HG03565 (cell line): Measurements from ENCODE around the gene PTPRD.

ENCODE experiments used
- ATAC-seq: cut with Tn5 transposase; IDR thresholded peaks from one replicate; pipeline ENCODE4 v1.9.1; 2021; ENCODE audit warnings: mild to moderate bottlenecking, moderate library complexity; ENCODE audit not compliant: unreplicated experiment

Gene PTPRD

GRCh38 chr9:8857068-8857925 lies 1755.5 kb downstream of the PTPRD start:
- no peak for ATAC-seq

- no peak for ATAC-seq
Observed at GRCh38 chr9:8856396-8857067, 1756.3 kb downstream of the PTPRD start.

- no peak for ATAC-seq
Observed at GRCh38 chr9:8855046-8855445, 1757.8 kb downstream of the PTPRD start.

- no peak for ATAC-seq
Observed at GRCh38 chr9:8852301-8852864, 1760.4 kb downstream of the PTPRD start.

GRCh38 chr9:8850914-8851313 lies 1761.9 kb downstream of the PTPRD start:
- no peak for ATAC-seq

- ATAC-seq, result no peak
Observed at GRCh38 chr9:8845808-8846207, 1767.0 kb downstream of the PTPRD start.

GRCh38 chr9:8845376-8845775 lies 1767.4 kb downstream of the PTPRD start:
- no peak for ATAC-seq

GRCh38 chr9:8844549-8844948 lies 1768.3 kb downstream of the PTPRD start:
- no peak for ATAC-seq

GRCh38 chr9:8842402-8843193 lies 1770.2 kb downstream of the PTPRD start:
- no peak for ATAC-seq

- no peak for ATAC-seq
Observed at GRCh38 chr9:8838136-8838535, 1774.7 kb downstream of the PTPRD start.

- ATAC-seq, result no peak
Observed at GRCh38 chr9:8835291-8835690, 1777.5 kb downstream of the PTPRD start.

- ATAC-seq, result no peak
Observed at GRCh38 chr9:8832955-8833354, 1779.8 kb downstream of the PTPRD start.

- ATAC-seq, result no peak
Observed at GRCh38 chr9:8832386-8832785, 1780.4 kb downstream of the PTPRD start.

GRCh38 chr9:8831568-8831967 lies 1781.2 kb downstream of the PTPRD start:
- ATAC-seq, result no peak

GRCh38 chr9:8826281-8826680 lies 1786.5 kb downstream of the PTPRD start:
- ATAC-seq, result no peak

GRCh38 chr9:8825585-8826147 lies 1787.1 kb downstream of the PTPRD start:
- ATAC-seq, result no peak

- no peak for ATAC-seq
Observed at GRCh38 chr9:8823131-8823895, 1789.5 kb downstream of the PTPRD start.

GRCh38 chr9:8822667-8823025 lies 1790.2 kb downstream of the PTPRD start:
- no peak for ATAC-seq

GRCh38 chr9:8821910-8822666 lies 1790.7 kb downstream of the PTPRD start:
- ATAC-seq, result no peak
